ENCODE measurements around the gene ATP8A2. TPM values are rescaled to one million over a fixed set of nuclear protein-coding genes. Genes with fewer than 3 reads are reported as not detected.

Gene ATP8A2
- total RNA-seq, 2 experiments from 2014 or later = not detected

DNA sequence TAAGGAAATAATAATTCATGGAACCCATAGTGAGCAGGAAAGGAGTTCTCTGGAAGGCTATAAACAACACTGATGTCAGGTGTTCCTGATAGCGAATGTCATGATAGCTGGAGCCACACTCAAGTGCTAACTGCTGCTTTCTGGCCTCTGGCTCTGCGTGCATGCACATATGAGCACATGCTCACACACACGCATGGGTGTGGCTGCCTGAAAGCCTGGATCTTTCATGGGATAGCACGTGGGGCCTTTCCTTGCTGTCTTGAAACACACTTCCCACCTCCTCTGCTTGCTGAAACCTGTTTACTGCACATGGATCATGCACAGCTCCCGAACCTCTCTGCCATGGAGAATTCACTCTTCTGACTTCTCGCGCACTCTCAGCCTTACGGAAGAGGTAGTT, 207.4 kb downstream of the ATP8A2 start:
- POLR2A ChIA-PET = interaction anchor here (1.0 kb wide), 1 partner anchor 11 kb away, joined by 4 read pairs; no protein-coding TSS in a partner anchor
- no TSS peak for BruUV-seq (replicated peaks)
- TF ChIP-seq, protein P1, sequence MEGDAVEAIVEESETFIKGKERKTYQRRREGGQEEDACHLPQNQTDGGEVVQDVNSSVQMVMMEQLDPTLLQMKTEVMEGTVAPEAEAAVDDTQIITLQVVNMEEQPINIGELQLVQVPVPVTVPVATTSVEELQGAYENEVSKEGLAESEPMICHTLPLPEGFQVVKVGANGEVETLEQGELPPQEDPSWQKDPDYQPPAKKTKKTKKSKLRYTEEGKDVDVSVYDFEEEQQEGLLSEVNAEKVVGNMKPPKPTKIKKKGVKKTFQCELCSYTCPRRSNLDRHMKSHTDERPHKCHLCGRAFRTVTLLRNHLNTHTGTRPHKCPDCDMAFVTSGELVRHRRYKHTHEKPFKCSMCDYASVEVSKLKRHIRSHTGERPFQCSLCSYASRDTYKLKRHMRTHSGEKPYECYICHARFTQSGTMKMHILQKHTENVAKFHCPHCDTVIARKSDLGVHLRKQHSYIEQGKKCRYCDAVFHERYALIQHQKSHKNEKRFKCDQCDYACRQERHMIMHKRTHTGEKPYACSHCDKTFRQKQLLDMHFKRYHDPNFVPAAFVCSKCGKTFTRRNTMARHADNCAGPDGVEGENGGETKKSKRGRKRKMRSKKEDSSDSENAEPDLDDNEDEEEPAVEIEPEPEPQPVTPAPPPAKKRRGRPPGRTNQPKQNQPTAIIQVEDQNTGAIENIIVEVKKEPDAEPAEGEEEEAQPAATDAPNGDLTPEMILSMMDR (conservative IDR thresholded peaks at IDR 0.05; ENCODE audit: low read length) = no peak
- TF ChIP-seq EZH2phosphoT487 (IDR thresholded peaks at IDR 0.05; ENCODE audit: borderline replicate concordance, low read depth, low read length) = no peak
- Histone ChIP-seq H2AFZ (ENCODE audit: low read length) (no peak overlapping the region), H3K4me2 (ENCODE audit: low read length) (no peak overlapping the region), H3K79me2 (ENCODE audit: insufficient read depth, low read depth, low read length) (no peaks in the 10 kb centered on the region), H4K20me1 (ENCODE audit: insufficient read depth, low read length) (no peaks in the 10 kb centered on the region), H3K27ac (ENCODE audit: low read depth, low read length, poor library complexity, severe bottlenecking) (no peak overlapping the region), H3K36me3 (ENCODE audit: insufficient read depth, low read length) (no peaks in the 10 kb centered on the region), H3K9me2 (ENCODE audit: insufficient read depth, low read length) (no peaks in the 10 kb centered on the region), H3K4me1 (ENCODE audit: insufficient read depth, low read length, poor library complexity, severe bottlenecking) (no peaks in the 10 kb centered on the region), H3K4me3 (ENCODE audit: low read depth, low read length, poor library complexity, severe bottlenecking) (no peak overlapping the region), H3K9me3 (ENCODE audit: low read length) (no peaks in the 10 kb centered on the region)
- CTCF ChIA-PET (ENCODE audit: unreplicated experiment) = no interaction called here
- no peak for DNase-seq (ENCODE audit: low spot score)
- intact Hi-C loops (cut with micrococcal nuclease; ENCODE audit: unreplicated experiment) = no loop called here

DNA sequence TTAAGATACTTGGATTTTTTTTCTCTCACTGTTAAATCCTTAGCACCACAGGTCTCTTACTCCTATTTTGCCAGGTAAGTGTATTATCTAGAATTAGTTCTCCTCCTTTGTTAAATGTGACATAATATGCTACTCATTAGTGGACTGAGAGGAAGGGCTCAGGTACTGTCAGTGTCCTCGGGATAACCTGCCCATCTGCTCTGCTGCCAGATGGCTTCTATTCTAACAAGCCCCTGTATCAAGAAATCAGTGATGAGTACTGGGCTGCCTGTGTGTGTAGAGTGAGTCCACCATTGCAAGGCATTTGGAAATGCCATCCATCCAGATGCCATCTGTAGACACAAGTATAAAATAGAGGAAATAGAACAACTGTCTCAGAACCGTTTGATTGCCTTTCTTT, 209.6 kb downstream of the ATP8A2 start:
- no peak overlapping the region for H3K27ac ChIP-seq (ENCODE audit: low read depth, low read length, poor library complexity, severe bottlenecking)
- no peak overlapping the region for H3K4me3 ChIP-seq (ENCODE audit: low read depth, low read length, poor library complexity, severe bottlenecking)
- ChIA-PET POLR2A (no interaction called here), CTCF (ENCODE audit: unreplicated experiment) (no interaction called here)
- no peaks in the 10 kb centered on the region for H3K36me3 ChIP-seq (ENCODE audit: insufficient read depth, low read length)
- TF ChIP-seq EZH2phosphoT487 (IDR thresholded peaks at IDR 0.05; ENCODE audit: borderline replicate concordance, low read depth, low read length) = no peak
- TF ChIP-seq, protein P1 (conservative IDR thresholded peaks at IDR 0.05; ENCODE audit: low read length) = no peak
- no TSS peak for BruUV-seq (replicated peaks)
- no peaks in the 10 kb centered on the region for H3K79me2 ChIP-seq (ENCODE audit: insufficient read depth, low read depth, low read length)
- H3K9me3 ChIP-seq (ENCODE audit: low read length) = no peaks in the 10 kb centered on the region
- H4K20me1 ChIP-seq (ENCODE audit: insufficient read depth, low read length) = no peaks in the 10 kb centered on the region
- no peaks in the 10 kb centered on the region for H3K4me1 ChIP-seq (ENCODE audit: insufficient read depth, low read length, poor library complexity, severe bottlenecking)
- H3K4me2 ChIP-seq (ENCODE audit: low read length) = no peak overlapping the region
- no peak for DNase-seq (ENCODE audit: low spot score)
- intact Hi-C loops (cut with micrococcal nuclease; ENCODE audit: unreplicated experiment) = no loop called here
- no peaks in the 10 kb centered on the region for H3K9me2 ChIP-seq (ENCODE audit: insufficient read depth, low read length)
- no peak overlapping the region for H2AFZ ChIP-seq (ENCODE audit: low read length)

DNA sequence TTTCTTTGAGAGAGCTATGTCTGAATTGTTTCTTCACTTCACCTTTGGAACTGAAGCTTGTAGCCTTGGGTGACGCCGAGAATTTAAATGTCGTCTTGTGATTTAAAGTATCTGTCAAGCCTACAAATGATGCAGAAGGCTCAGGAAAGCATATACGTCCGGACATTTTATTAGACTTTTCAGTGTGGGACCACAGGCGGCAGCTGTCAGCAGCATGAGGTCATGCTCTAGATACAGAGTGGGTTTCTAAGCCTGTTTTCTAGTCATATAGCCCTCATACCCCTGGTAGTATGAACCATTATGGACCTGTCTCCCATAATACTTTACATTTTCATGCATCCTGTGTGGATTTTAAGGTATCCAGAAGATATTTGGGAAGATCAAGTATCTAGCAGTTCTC, 212.3 kb downstream of the ATP8A2 start:
- CTCF ChIA-PET (ENCODE audit: unreplicated experiment) = no interaction called here
- no peaks in the 10 kb centered on the region for H4K20me1 ChIP-seq (ENCODE audit: insufficient read depth, low read length)
- no peaks in the 10 kb centered on the region for H3K9me3 ChIP-seq (ENCODE audit: low read length)
- no peak overlapping the region for H3K4me2 ChIP-seq (ENCODE audit: low read length)
- no peak overlapping the region for H2AFZ ChIP-seq (ENCODE audit: low read length)
- H3K27ac ChIP-seq (ENCODE audit: low read depth, low read length, poor library complexity, severe bottlenecking) = no peak overlapping the region
- no peak for DNase-seq (ENCODE audit: low spot score)
- H3K4me3 ChIP-seq (ENCODE audit: low read depth, low read length, poor library complexity, severe bottlenecking) = no peak overlapping the region
- no peaks in the 10 kb centered on the region for H3K9me2 ChIP-seq (ENCODE audit: insufficient read depth, low read length)
- intact Hi-C loops (cut with micrococcal nuclease; ENCODE audit: unreplicated experiment) = no loop called here
- H3K79me2 ChIP-seq (ENCODE audit: insufficient read depth, low read depth, low read length) = no peaks in the 10 kb centered on the region
- BruUV-seq (replicated peaks) = no TSS peak
- TF ChIP-seq EZH2phosphoT487 (IDR thresholded peaks at IDR 0.05; ENCODE audit: borderline replicate concordance, low read depth, low read length) = no peak
- TF ChIP-seq, protein P1 (conservative IDR thresholded peaks at IDR 0.05; ENCODE audit: low read length) = no peak
- POLR2A ChIA-PET = interaction anchor here (0.6 kb wide), 1 partner anchor 159 kb away, joined by 10 read pairs; no protein-coding TSS in a partner anchor
- no peaks in the 10 kb centered on the region for H3K36me3 ChIP-seq (ENCODE audit: insufficient read depth, low read length)
- no peaks in the 10 kb centered on the region for H3K4me1 ChIP-seq (ENCODE audit: insufficient read depth, low read length, poor library complexity, severe bottlenecking)

Measured in OCI-LY7 (cell line).